Prostate gland (tissue), 2 donors: Measurements from ENCODE around the gene PPP3R2.

Experiments
- CTCF ChIP-seq, 4 experiments: fragments of 200-600 bp in 2 of 4; fragments of 450-650 bp in 2 of 4; sonication (generic) in 2 of 4; IDR thresholded peaks; 1 replicate in 3 of 4; 2 replicates in 1 of 4; pipeline ENCODE4 v1.5.1; 2016 to 2019; ENCODE audit warnings: antibody characterized with exemption in 4 of 4, mild to moderate bottlenecking in 2 of 4, moderate library complexity in 2 of 4
- POLR2A ChIP-seq: fragments of 450-650 bp; IDR thresholded peaks from one replicate; pipeline ENCODE4 v1.6.1; 2016; ENCODE audit warnings: antibody characterized with exemption, mild to moderate bottlenecking

GRCh38 chr9:101574731-101575333 lies 19.9 kb downstream of the PPP3R2 start:
- no peak for TF ChIP-seq POLR2A
- no peak for TF ChIP-seq CTCF (IDR thresholded peaks at IDR 0.05)
